ENCODE measurements around the gene ITGB1BP1. TPM values are rescaled to one million over a fixed set of nuclear protein-coding genes. Genes with fewer than 3 reads are reported as not detected.
A peak's percentile ranks its signal among the peaks of the same experiment; 100 is the strongest.

ITGB1BP1 gene, protein sequence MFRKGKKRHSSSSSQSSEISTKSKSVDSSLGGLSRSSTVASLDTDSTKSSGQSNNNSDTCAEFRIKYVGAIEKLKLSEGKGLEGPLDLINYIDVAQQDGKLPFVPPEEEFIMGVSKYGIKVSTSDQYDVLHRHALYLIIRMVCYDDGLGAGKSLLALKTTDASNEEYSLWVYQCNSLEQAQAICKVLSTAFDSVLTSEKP
- polyA plus RNA-seq (2012; rRNA removed), result 56.6 and 62.3 TPM in 2 replicates
- polyA plus RNA-seq (2012; cell fraction: cytosol; rRNA removed), result 69.3 and 89.5 TPM in 2 replicates
- polyA plus RNA-seq (2012; cell fraction: nucleus; rRNA removed), result 74.3 and 86.8 TPM in 2 replicates

DNA sequence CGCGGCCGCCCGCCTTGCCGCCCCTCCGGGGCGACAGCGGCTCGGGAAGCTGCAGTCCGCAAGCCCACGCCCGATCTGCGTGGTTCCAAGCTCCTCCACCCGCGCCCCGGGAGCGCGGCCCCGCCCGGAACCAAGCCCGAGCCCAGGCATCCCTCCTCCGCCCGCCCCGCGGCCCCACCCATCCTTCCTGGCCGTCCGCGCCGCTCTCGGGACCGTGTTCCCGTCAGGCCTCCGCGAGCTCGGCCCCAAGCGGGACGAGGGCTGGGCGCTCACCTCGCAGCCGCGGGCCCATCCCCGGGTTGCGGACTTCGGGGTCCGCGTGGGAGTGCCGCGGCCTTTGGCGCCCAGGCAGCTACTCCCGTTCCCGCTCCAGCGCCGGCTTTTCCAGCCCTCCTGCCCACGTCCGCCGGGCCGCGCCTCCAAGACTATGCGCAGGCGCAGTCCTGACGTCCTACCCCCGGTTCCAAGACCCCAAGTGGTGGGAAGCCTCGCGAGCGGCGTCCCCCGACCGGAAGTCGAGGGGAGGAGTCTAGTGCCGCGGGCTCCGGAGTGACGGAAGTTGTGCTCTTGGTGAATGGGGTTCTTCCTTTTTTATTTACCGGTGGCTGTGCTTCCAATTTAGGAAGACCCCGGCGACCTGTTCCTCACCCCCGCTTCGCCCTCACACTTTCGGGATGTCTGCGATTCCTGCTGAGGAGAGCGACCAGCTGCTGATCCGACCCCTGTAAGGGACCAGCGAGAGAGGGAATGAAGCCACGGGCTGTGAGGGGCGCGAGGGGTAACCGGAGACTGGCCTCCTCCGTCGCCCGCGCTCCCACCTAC, at the start of gene ITGB1BP1, which contains the start of gene CPSF3:
Gene ITGB1BP1 (minus strand): TSS at position 429 of the 822 bp plus-strand sequence. CDS start 4,831 bp downstream, outside the sequence.
Gene CPSF3 (plus strand): TSS at position 555 of the 822 bp plus-strand sequence. CDS start 120 bp downstream, at position 675.
- CTCF ChIA-PET, result interaction anchor here (0.8 to 2.7 kb wide), 8 partner anchors 12 to 730 kb away, joined by 3 to 21 read pairs (median 4); no protein-coding TSS in a partner anchor

More for the DNA sequence above, at the start of gene ITGB1BP1, which contains the start of gene CPSF3:
- H3K79me2 ChIP-seq (ENCODE audit: insufficient read depth), result peaks cover 87% of the 10 kb centered on the region
- H3K27me3 ChIP-seq (ENCODE audit: insufficient read depth), result no peaks in the 10 kb centered on the region
- peak within 1 kb of the TSS; percentile 81 to 91 for H3K27ac ChIP-seq (ENCODE audit: low read depth in 2 of 2, low read length in 1 of 2)
- peak within 1 kb of the TSS; percentile 99 to 100 for H3K4me3 ChIP-seq (ENCODE audit: low read depth in 2 of 2, low read length in 1 of 2)
- peaks cover 24 to 33% of the 10 kb centered on the region in 2 experiments; a peak in 3 of 4 replicates for H3K4me1 ChIP-seq (ENCODE audit: control insufficient read depth in 1 of 2, insufficient read depth in 2 of 2, low read depth in 1 of 2, low read length in 1 of 2)
- DNase-seq, result peak; percentile 100
- H4K20me1 ChIP-seq (ENCODE audit: insufficient read depth), result peaks cover 21% of the 10 kb centered on the region
- H2AFZ ChIP-seq (ENCODE audit: low read depth), result peak within 1 kb of the TSS; percentile 86
- no peaks in the 10 kb centered on the region for H3K9me2 ChIP-seq
- H3K9me3 ChIP-seq, result no peaks in the 10 kb centered on the region
- POLR2A ChIA-PET, result interaction anchor here (0.6 to 2.0 kb wide), 7 partner anchors 14 to 420 kb away, joined by 3 to 11 read pairs (median 4); partner anchors contain the start of genes ADAM17, MBOAT2 and YWHAQ
- WGBS (ENCODE audit: low lambda C conversion rate), result 2% methylated on average over 56 of the region's 91 CpGs
- H3F3A ChIP-seq (replicated peaks; ENCODE audit: insufficient read depth), result no peaks in the 10 kb centered on the region
- peaks cover 3 to 9% of the 10 kb centered on the region in 2 experiments for H3K36me3 ChIP-seq (replicated peaks in 1 of 2; ENCODE audit: control insufficient read depth in 1 of 2, insufficient read depth in 2 of 2, low read length in 1 of 2)
- TF ChIP-seq, protein P1, sequence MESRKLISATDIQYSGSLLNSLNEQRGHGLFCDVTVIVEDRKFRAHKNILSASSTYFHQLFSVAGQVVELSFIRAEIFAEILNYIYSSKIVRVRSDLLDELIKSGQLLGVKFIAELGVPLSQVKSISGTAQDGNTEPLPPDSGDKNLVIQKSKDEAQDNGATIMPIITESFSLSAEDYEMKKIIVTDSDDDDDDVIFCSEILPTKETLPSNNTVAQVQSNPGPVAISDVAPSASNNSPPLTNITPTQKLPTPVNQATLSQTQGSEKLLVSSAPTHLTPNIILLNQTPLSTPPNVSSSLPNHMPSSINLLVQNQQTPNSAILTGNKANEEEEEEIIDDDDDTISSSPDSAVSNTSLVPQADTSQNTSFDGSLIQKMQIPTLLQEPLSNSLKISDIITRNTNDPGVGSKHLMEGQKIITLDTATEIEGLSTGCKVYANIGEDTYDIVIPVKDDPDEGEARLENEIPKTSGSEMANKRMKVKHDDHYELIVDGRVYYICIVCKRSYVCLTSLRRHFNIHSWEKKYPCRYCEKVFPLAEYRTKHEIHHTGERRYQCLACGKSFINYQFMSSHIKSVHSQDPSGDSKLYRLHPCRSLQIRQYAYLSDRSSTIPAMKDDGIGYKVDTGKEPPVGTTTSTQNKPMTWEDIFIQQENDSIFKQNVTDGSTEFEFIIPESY (IDR thresholded peaks at IDR 0.05; ENCODE audit: borderline replicate concordance, low read depth), result peak; percentile 95
- peak; percentile 85 for TF ChIP-seq TAF1 (IDR thresholded peaks at IDR 0.05; ENCODE audit: borderline replicate concordance, low read depth, low read length)
- TF ChIP-seq CHD2 (IDR thresholded peaks at IDR 0.05; ENCODE audit: low read length, partially characterized antibody), result peak; percentile 99
- no peak for TF ChIP-seq TEAD4 (IDR thresholded peaks at IDR 0.05; ENCODE audit: borderline replicate concordance, insufficient read depth)
- TF ChIP-seq, protein P2, sequence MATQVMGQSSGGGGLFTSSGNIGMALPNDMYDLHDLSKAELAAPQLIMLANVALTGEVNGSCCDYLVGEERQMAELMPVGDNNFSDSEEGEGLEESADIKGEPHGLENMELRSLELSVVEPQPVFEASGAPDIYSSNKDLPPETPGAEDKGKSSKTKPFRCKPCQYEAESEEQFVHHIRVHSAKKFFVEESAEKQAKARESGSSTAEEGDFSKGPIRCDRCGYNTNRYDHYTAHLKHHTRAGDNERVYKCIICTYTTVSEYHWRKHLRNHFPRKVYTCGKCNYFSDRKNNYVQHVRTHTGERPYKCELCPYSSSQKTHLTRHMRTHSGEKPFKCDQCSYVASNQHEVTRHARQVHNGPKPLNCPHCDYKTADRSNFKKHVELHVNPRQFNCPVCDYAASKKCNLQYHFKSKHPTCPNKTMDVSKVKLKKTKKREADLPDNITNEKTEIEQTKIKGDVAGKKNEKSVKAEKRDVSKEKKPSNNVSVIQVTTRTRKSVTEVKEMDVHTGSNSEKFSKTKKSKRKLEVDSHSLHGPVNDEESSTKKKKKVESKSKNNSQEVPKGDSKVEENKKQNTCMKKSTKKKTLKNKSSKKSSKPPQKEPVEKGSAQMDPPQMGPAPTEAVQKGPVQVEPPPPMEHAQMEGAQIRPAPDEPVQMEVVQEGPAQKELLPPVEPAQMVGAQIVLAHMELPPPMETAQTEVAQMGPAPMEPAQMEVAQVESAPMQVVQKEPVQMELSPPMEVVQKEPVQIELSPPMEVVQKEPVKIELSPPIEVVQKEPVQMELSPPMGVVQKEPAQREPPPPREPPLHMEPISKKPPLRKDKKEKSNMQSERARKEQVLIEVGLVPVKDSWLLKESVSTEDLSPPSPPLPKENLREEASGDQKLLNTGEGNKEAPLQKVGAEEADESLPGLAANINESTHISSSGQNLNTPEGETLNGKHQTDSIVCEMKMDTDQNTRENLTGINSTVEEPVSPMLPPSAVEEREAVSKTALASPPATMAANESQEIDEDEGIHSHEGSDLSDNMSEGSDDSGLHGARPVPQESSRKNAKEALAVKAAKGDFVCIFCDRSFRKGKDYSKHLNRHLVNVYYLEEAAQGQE (IDR thresholded peaks at IDR 0.05; ENCODE audit: low read depth, low read length), result no peak; the same call in 1 of the 2 replicates
- TF ChIP-seq RCOR1 (IDR thresholded peaks at IDR 0.05; ENCODE audit: low read length), result peak; percentile 41; the same call in 1 of the 2 replicates
- 0 out of 4 replicates have a peak, but pooled peaks of 1 of the 2 experiments have one; percentile 39 for TF ChIP-seq EP300 (IDR thresholded peaks at IDR 0.05; ENCODE audit: borderline replicate concordance in 1 of 2, low read depth in 1 of 2, low read length in 1 of 2)
- peak; percentile 48 for TF ChIP-seq ELF1 (IDR thresholded peaks at IDR 0.05)
- peak; percentile 12; the same call in 1 of the 2 replicates for TF ChIP-seq FOXM1 (IDR thresholded peaks at IDR 0.05; ENCODE audit: low read depth)
- TF ChIP-seq, protein P3, sequence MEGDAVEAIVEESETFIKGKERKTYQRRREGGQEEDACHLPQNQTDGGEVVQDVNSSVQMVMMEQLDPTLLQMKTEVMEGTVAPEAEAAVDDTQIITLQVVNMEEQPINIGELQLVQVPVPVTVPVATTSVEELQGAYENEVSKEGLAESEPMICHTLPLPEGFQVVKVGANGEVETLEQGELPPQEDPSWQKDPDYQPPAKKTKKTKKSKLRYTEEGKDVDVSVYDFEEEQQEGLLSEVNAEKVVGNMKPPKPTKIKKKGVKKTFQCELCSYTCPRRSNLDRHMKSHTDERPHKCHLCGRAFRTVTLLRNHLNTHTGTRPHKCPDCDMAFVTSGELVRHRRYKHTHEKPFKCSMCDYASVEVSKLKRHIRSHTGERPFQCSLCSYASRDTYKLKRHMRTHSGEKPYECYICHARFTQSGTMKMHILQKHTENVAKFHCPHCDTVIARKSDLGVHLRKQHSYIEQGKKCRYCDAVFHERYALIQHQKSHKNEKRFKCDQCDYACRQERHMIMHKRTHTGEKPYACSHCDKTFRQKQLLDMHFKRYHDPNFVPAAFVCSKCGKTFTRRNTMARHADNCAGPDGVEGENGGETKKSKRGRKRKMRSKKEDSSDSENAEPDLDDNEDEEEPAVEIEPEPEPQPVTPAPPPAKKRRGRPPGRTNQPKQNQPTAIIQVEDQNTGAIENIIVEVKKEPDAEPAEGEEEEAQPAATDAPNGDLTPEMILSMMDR (IDR thresholded peaks at IDR 0.05), result no peak
- peak; percentile 51; the same call in 1 of the 2 replicates for TF ChIP-seq FOXJ3 (CRISPR knock-in tag; IDR thresholded peaks at IDR 0.05)
- TF ChIP-seq, protein P4, sequence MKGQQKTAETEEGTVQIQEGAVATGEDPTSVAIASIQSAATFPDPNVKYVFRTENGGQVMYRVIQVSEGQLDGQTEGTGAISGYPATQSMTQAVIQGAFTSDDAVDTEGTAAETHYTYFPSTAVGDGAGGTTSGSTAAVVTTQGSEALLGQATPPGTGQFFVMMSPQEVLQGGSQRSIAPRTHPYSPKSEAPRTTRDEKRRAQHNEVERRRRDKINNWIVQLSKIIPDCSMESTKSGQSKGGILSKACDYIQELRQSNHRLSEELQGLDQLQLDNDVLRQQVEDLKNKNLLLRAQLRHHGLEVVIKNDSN (IDR thresholded peaks at IDR 0.05; ENCODE audit: borderline replicate concordance, low read depth), result no peak
- no peak for TF ChIP-seq RAD21 (IDR thresholded peaks at IDR 0.05; ENCODE audit: low read length)
- TF ChIP-seq RXRA (IDR thresholded peaks at IDR 0.05; ENCODE audit: borderline replicate concordance, low read depth), result no peak
- TF ChIP-seq, protein P5, sequence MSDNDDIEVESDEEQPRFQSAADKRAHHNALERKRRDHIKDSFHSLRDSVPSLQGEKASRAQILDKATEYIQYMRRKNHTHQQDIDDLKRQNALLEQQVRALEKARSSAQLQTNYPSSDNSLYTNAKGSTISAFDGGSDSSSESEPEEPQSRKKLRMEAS (IDR thresholded peaks at IDR 0.05; ENCODE audit: low read depth), result peak; percentile 73
- TF ChIP-seq NRF1 (IDR thresholded peaks at IDR 0.05; ENCODE audit: low read depth, low read length), result peak; percentile 78
- no peak for TF ChIP-seq EZH2phosphoT487 (IDR thresholded peaks at IDR 0.05; ENCODE audit: borderline replicate concordance, low read depth)
- TF ChIP-seq GABPA (IDR thresholded peaks at IDR 0.05; ENCODE audit: low read depth), result peak; percentile 91
- TF ChIP-seq POLR2AphosphoS5 (IDR thresholded peaks at IDR 0.05; ENCODE audit: low read depth, low read length), result peak; percentile 85
- TF ChIP-seq TCF12 (IDR thresholded peaks at IDR 0.05), result no peak
- peak; percentile 85; the same call in 1 of the 2 replicates for TF ChIP-seq MXI1 (IDR thresholded peaks at IDR 0.05; ENCODE audit: low read depth, low read length)
- 0 out of 2 replicates have a peak, but pooled peaks have one; percentile 33 for TF ChIP-seq YY1 (IDR thresholded peaks at IDR 0.05; ENCODE audit: low read depth)
- peak within 1 kb of the TSS; percentile 97 for H3K9ac ChIP-seq
- peak within 1 kb of the TSS; percentile 97 for H3K4me2 ChIP-seq

All from SK-N-SH (cell line).